ENCODE results near the gene YEATS4.

Gene YEATS4

DNA sequence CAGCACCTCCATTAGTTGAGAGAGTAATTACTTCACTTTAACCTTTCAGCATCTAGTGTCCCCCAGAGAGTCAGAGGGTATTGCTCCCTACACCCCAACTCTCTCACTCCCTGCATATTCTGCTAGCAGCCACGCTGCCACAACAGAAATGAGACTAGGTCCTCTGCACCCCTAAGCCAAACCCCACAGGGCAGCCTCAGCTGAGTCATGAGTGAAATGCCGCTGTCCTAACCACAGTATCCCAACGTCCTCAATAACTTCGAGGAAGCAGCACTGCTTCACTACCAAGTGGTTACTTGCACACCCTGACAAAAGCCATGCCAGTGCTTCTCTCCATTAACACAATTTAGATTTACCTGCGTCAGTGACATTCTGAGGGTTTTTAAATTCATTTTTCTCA, 18.2 kb upstream of the YEATS4 start:
- no peak overlapping the region for H3K27ac ChIP-seq (ENCODE audit: low read depth in 2 of 2, low read length in 2 of 2)
- peaks cover 2 to 7% of the 10 kb centered on the region in 2 donors for H3K4me1 ChIP-seq (ENCODE audit: control insufficient read depth in 2 of 2, insufficient read depth in 2 of 2, low read length in 2 of 2)
- no peaks in the 10 kb centered on the region for H3K36me3 ChIP-seq (ENCODE audit: control insufficient read depth in 2 of 2, insufficient read depth in 2 of 2, low read length in 2 of 2)

DNA sequence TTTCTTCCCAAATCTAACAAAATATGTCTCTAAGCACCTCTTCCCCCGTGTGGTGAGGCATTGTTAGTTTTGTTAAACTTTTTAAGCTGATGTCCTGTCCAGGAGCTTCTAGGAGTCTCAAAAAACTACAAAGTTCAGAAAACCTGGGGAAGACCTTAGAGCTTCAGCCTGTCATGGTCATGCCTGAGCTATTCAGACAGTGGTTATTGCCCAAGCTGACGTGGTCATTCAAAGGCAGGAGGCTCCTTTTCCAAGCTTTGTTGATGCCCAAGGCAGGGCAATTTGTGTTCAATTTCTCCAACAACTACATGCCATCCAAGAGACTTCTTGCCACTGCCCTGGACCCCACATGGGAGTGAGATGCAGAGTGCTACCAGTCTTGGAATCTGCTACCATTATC, 17.1 kb upstream of the YEATS4 start:
- no peak overlapping the region for H3K27ac ChIP-seq (ENCODE audit: low read depth in 2 of 2, low read length in 2 of 2)
- no peaks in the 10 kb centered on the region for H3K36me3 ChIP-seq (ENCODE audit: control insufficient read depth in 2 of 2, insufficient read depth in 2 of 2, low read length in 2 of 2)
- no peak overlapping the region for H3K4me3 ChIP-seq (ENCODE audit: low read length in 2 of 2)
- no peak overlapping the region for H3K9ac ChIP-seq (ENCODE audit: low read depth in 1 of 2, low read length in 2 of 2)
- no peaks in the 10 kb centered on the region for H3K9me3 ChIP-seq (ENCODE audit: control insufficient read depth in 2 of 2, low read length in 2 of 2)
- H3K4me1 ChIP-seq (ENCODE audit: control insufficient read depth in 2 of 2, insufficient read depth in 2 of 2, low read length in 2 of 2) = peaks cover 2 to 7% of the 10 kb centered on the region in 2 donors
- no peaks in the 10 kb centered on the region for H3K27me3 ChIP-seq (ENCODE audit: control insufficient read depth in 2 of 2, insufficient read depth in 2 of 2, low read length in 2 of 2)

More for the DNA sequence above, 18.2 kb upstream of the YEATS4 start:
- H3K4me3 ChIP-seq (ENCODE audit: low read length in 2 of 2) = no peak overlapping the region
- H3K27me3 ChIP-seq (ENCODE audit: control insufficient read depth in 2 of 2, insufficient read depth in 2 of 2, low read length in 2 of 2) = no peaks in the 10 kb centered on the region
- no peaks in the 10 kb centered on the region for H3K9me3 ChIP-seq (ENCODE audit: control insufficient read depth in 2 of 2, low read length in 2 of 2)
- H3K9ac ChIP-seq (ENCODE audit: low read depth in 1 of 2, low read length in 2 of 2) = no peak overlapping the region

DNA sequence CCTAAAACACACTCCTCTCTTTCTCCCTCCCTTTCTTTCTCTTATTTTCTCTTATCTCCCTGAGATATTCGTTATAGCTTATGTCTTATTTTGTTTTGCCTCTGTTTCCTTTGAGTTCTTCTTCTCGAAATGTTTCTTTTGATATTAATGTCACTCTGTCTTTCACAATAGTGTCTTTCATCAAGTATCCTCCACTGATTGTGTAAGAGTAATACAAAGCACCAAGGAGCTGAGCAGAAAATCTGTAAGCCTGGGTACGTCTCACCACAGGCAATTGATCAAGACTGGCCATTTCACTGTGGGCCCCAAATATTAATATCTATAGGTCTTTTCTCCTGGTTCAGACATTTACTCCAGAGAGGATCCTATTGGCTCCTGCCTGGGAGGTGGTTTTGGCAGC, 16.2 kb upstream of the YEATS4 start:
- H3K27ac ChIP-seq (ENCODE audit: low read depth in 2 of 2, low read length in 2 of 2) = no peak overlapping the region
- H3K9me3 ChIP-seq (ENCODE audit: control insufficient read depth in 2 of 2, low read length in 2 of 2) = no peaks in the 10 kb centered on the region
- H3K27me3 ChIP-seq (ENCODE audit: control insufficient read depth in 2 of 2, insufficient read depth in 2 of 2, low read length in 2 of 2) = no peaks in the 10 kb centered on the region
- peaks cover 2 to 8% of the 10 kb centered on the region in 2 donors for H3K4me1 ChIP-seq (ENCODE audit: control insufficient read depth in 2 of 2, insufficient read depth in 2 of 2, low read length in 2 of 2)
- H3K4me3 ChIP-seq (ENCODE audit: low read length in 2 of 2) = no peak overlapping the region
- H3K36me3 ChIP-seq (ENCODE audit: control insufficient read depth in 2 of 2, insufficient read depth in 2 of 2, low read length in 2 of 2) = no peaks in the 10 kb centered on the region
- H3K9ac ChIP-seq (ENCODE audit: low read depth in 1 of 2, low read length in 2 of 2) = no peak overlapping the region

DNA sequence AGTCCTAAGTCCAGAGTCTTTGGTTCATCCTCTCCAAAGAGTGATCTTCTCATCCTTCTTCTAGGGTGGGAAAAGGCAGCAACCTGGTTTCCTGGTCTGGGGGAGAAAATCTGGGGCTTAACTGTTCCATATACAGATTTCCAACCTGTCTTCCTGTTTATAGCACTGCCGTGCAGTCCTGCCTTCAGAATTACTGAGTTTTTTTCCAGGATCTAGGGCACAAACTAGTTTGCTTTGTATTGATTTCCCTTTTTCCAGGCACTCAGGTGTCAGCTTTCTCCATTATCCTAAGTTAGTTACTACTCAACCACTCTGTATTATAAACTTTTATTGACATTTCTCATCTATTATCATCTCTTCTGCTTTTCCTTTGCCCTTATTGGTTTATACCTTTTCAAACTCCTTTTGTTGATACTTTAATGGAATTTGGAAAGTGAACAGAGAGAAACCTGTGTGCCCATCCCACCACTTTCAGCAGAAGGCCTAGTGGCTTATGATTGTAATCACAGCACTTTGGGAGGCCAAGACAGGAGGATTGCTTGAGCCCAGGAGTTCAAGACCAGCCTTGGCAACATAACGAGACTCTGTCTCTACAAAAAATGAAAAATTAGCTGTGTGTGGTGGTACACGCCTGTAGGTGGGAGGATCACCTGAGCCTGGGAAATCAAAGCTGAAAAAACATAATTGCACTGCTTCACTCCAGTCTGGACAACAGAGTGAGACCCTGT, 15.5 kb upstream of the YEATS4 start:
- Histone ChIP-seq H3K4me3 (ENCODE audit: low read length in 2 of 2) (no peak overlapping the region), H3K4me1 (ENCODE audit: control insufficient read depth in 2 of 2, insufficient read depth in 2 of 2, low read length in 2 of 2) (peaks cover 2 to 7% of the 10 kb centered on the region in 2 donors), H3K36me3 (ENCODE audit: control insufficient read depth in 2 of 2, insufficient read depth in 2 of 2, low read length in 2 of 2) (no peaks in the 10 kb centered on the region), H3K9me3 (ENCODE audit: control insufficient read depth in 2 of 2, low read length in 2 of 2) (no peaks in the 10 kb centered on the region), H3K27ac (ENCODE audit: low read depth in 2 of 2, low read length in 2 of 2) (no peak overlapping the region), H3K27me3 (ENCODE audit: control insufficient read depth in 2 of 2, insufficient read depth in 2 of 2, low read length in 2 of 2) (no peaks in the 10 kb centered on the region), H3K9ac (ENCODE audit: low read depth in 1 of 2, low read length in 2 of 2) (no peak overlapping the region)

DNA sequence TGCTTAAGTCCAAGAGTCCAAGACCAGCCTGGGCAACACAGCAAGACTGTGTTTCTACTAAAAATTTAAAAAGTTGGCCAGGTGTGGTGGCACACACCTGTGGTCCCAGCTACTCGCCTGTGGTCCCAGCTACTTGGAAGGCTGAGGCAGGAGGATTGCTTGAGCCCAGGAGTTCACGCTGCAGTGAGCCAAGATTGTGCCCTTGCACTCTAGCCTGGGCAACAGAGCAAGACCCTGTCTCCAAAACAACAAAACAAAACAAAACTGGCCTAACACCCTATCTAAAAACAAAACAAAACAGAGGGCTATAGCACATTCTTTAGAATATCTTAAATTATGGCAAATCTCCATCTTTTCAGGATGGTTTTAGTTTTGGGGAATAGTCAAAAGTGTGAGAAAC, 14.5 kb upstream of the YEATS4 start:
- Histone ChIP-seq H3K9ac (ENCODE audit: low read depth in 1 of 2, low read length in 2 of 2) (no peak overlapping the region), H3K4me3 (ENCODE audit: low read length in 2 of 2) (no peak overlapping the region), H3K9me3 (ENCODE audit: control insufficient read depth in 2 of 2, low read length in 2 of 2) (no peaks in the 10 kb centered on the region), H3K27ac (ENCODE audit: low read depth in 2 of 2, low read length in 2 of 2) (no peak overlapping the region), H3K27me3 (ENCODE audit: control insufficient read depth in 2 of 2, insufficient read depth in 2 of 2, low read length in 2 of 2) (no peaks in the 10 kb centered on the region), H3K4me1 (ENCODE audit: control insufficient read depth in 2 of 2, insufficient read depth in 2 of 2, low read length in 2 of 2) (peaks cover 2 to 7% of the 10 kb centered on the region in 2 donors), H3K36me3 (ENCODE audit: control insufficient read depth in 2 of 2, insufficient read depth in 2 of 2, low read length in 2 of 2) (no peaks in the 10 kb centered on the region)

DNA sequence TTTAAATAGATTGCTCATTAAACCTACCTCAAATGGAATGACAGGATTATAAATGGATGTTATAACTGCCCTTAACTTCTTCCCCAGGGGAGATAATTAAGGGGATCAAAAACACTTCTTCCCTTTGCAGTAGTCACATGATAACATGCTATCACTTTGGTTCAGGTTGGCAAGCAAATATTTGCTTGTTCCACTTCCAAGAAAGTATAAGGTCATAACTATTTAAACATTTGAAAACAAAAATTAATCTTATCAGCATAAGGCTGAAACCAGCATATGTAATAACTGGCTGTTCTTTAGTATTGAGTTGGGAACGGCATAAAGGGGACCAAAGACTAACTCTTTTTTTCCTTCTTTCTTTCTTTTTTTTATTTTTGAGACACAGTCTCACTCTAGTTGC, 13.8 kb upstream of the YEATS4 start:
- H3K4me3 ChIP-seq (ENCODE audit: low read length in 2 of 2) = no peak overlapping the region
- H3K4me1 ChIP-seq (ENCODE audit: control insufficient read depth in 2 of 2, insufficient read depth in 2 of 2, low read length in 2 of 2) = peaks cover 2 to 7% of the 10 kb centered on the region in 2 donors
- H3K36me3 ChIP-seq (ENCODE audit: control insufficient read depth in 2 of 2, insufficient read depth in 2 of 2, low read length in 2 of 2) = no peaks in the 10 kb centered on the region
- no peaks in the 10 kb centered on the region for H3K27me3 ChIP-seq (ENCODE audit: control insufficient read depth in 2 of 2, insufficient read depth in 2 of 2, low read length in 2 of 2)
- no peaks in the 10 kb centered on the region for H3K9me3 ChIP-seq (ENCODE audit: control insufficient read depth in 2 of 2, low read length in 2 of 2)
- no peak overlapping the region for H3K9ac ChIP-seq (ENCODE audit: low read depth in 1 of 2, low read length in 2 of 2)
- H3K27ac ChIP-seq (ENCODE audit: low read depth in 2 of 2, low read length in 2 of 2) = no peak overlapping the region

DNA sequence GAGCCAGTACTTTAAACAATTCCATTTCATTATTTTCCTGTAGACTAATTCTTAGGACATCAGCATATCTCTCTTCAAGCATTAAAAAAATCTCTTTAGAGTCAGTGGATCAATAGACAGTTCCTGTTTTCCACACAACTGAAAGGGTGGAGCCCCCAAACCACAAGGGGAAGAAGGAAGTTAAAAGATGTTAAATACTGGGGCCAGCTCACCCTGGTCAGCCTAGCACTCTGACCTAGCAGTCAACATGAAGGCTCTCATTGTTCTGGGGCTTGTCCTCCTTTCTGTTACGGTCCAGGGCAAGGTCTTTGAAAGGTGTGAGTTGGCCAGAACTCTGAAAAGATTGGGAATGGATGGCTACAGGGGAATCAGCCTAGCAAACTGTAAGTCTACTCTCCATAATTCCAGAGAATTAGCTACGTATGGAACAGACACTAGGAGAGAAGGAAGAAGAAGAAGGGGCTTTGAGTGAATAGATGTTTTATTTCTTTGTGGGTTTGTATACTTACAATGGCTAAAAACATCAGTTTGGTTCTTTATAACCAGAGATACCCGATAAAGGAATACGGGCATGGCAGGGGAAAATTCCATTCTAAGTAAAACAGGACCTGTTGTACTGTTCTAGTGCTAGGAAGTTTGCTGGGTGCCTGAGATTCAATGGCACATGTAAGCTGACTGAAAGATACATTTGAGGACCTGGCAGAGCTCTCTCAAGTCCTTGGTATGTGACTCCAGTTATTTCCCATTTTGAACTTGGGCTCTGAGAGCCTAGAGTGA, 11.2 kb upstream of the YEATS4 start, which contains the start of gene LYZ:
LYZ (plus strand) TSS at position 220 of the 777 bp plus-strand sequence; CDS start at position 248, 28 bp downstream.
- Histone ChIP-seq H3K27me3 (ENCODE audit: control insufficient read depth in 2 of 2, insufficient read depth in 2 of 2, low read length in 2 of 2) (no peaks in the 10 kb centered on the region), H3K9me3 (ENCODE audit: control insufficient read depth in 2 of 2, low read length in 2 of 2) (no peaks in the 10 kb centered on the region), H3K9ac (ENCODE audit: low read depth in 1 of 2, low read length in 2 of 2) (no peak within 1 kb of the TSS), H3K27ac (ENCODE audit: low read depth in 2 of 2, low read length in 2 of 2) (peak within 1 kb of the TSS in 1 of 2 donors; percentile 5), H3K36me3 (ENCODE audit: control insufficient read depth in 2 of 2, insufficient read depth in 2 of 2, low read length in 2 of 2) (no peaks in the 10 kb centered on the region), H3K4me1 (ENCODE audit: control insufficient read depth in 2 of 2, insufficient read depth in 2 of 2, low read length in 2 of 2) (peaks cover 0 to 7% of the 10 kb centered on the region in 2 donors), H3K4me3 (ENCODE audit: low read length in 2 of 2) (peak within 1 kb of the TSS; percentile 10 to 11)

DNA sequence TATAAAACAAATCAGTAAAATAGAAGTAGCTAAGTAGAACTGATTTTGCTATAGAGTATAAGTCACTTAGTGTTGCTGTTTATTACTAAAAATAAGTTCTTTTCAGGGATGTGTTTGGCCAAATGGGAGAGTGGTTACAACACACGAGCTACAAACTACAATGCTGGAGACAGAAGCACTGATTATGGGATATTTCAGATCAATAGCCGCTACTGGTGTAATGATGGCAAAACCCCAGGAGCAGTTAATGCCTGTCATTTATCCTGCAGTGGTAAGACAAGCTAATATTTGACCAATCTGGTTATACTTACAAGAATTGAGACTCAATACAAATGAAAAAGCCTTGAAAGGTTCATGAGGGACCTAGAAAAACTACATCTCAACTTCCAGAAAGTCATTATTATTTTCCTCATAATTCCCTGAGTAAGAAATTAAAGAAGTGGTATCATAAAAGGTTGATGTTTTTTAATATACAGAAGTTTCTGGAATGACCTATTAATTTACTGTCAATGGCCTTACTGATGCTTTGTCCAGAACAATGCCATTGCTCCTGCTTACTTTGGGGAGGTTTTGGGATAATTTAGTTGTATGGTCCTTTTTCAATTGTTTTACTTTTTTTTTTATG, 9.4 kb upstream of the YEATS4 start:
- Histone ChIP-seq H3K27ac (ENCODE audit: low read depth in 2 of 2, low read length in 2 of 2) (no peak overlapping the region), H3K4me3 (ENCODE audit: low read length in 2 of 2) (peak overlapping the region in 1 of 2 donors; percentile 1), H3K36me3 (ENCODE audit: control insufficient read depth in 2 of 2, insufficient read depth in 2 of 2, low read length in 2 of 2) (no peaks in the 10 kb centered on the region), H3K9me3 (ENCODE audit: control insufficient read depth in 2 of 2, low read length in 2 of 2) (no peaks in the 10 kb centered on the region), H3K9ac (ENCODE audit: low read depth in 1 of 2, low read length in 2 of 2) (no peak overlapping the region), H3K27me3 (ENCODE audit: control insufficient read depth in 2 of 2, insufficient read depth in 2 of 2, low read length in 2 of 2) (no peaks in the 10 kb centered on the region), H3K4me1 (ENCODE audit: control insufficient read depth in 2 of 2, insufficient read depth in 2 of 2, low read length in 2 of 2) (peaks cover 0 to 7% of the 10 kb centered on the region in 2 donors)

DNA sequence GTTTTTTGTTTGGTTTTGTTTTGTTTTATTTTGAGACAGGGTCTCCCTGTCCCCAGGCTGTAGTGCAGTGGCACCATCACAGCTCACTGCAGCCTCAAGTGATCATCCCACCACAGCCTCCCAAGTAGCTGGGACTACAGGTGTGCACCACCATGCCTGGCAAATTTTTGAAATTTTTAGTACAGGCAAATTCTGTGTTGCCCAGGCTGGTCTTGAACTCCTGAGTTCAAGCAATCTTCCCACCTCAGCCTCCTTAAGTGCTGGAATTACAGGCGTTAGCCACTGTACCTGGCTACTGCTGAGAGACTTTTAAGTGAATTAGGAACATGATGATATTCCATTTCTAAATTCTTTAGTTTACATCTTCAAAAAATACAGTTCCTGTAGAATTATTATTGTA, 8.8 kb upstream of the YEATS4 start:
- Histone ChIP-seq H3K36me3 (ENCODE audit: control insufficient read depth in 2 of 2, insufficient read depth in 2 of 2, low read length in 2 of 2) (no peaks in the 10 kb centered on the region), H3K4me3 (ENCODE audit: low read length in 2 of 2) (no peak overlapping the region), H3K27ac (ENCODE audit: low read depth in 2 of 2, low read length in 2 of 2) (no peak overlapping the region), H3K9ac (ENCODE audit: low read depth in 1 of 2, low read length in 2 of 2) (no peak overlapping the region), H3K9me3 (ENCODE audit: control insufficient read depth in 2 of 2, low read length in 2 of 2) (no peaks in the 10 kb centered on the region), H3K4me1 (ENCODE audit: control insufficient read depth in 2 of 2, insufficient read depth in 2 of 2, low read length in 2 of 2) (peaks cover 0 to 7% of the 10 kb centered on the region in 2 donors), H3K27me3 (ENCODE audit: control insufficient read depth in 2 of 2, insufficient read depth in 2 of 2, low read length in 2 of 2) (no peaks in the 10 kb centered on the region)

Measured in mucosa of rectum (tissue), 2 donors.